Tracheal epithelial cell (primary cell): ENCODE data around the gene SLAMF9. TPM values are rescaled to one million over a fixed set of nuclear protein-coding genes. Genes with fewer than 3 reads are reported as not detected.

Experiments
- total RNA-seq: library from RNA; depleted of rRNA; stranded (reverse); fragments of >200 nt; gene quantifications from 2 replicates; pipeline ENCODE4 v1.2.1, GENCODE V29; 2014

Gene SLAMF9
- total RNA-seq: 5.5 and 12.1 TPM in 2 replicates

GRCh38 chr1:159953536-159954515, at the start of gene SLAMF9:
Gene SLAMF9, minus strand, starts transcription at chr1:159954237. Its CDS starts 100 bp downstream, at chr1:159954137.

GRCh38 chr1:159945483-159946241, 8.4 kb downstream of the SLAMF9 start, which contains the start of gene IGSF9:
Gene IGSF9, minus strand, starts transcription at chr1:159945613. Its CDS starts 2,159 bp downstream, at chr1:159943454.

GRCh38 chr1:159924791-159925718, 29.0 kb downstream of the SLAMF9 start, which contains the start of gene TAGLN2:
Gene TAGLN2, minus strand, starts transcription at chr1:159925507. Its CDS starts 4,998 bp downstream, at chr1:159920509.

Other genes with a start within 250 kb of the SLAMF9 start
- not detected in 2 replicates for gene CRP, start 239.6 kb downstream of the SLAMF9 start, total RNA-seq
- gene DUSP23, start 173.3 kb downstream of the SLAMF9 start, total RNA-seq: 78.2 and 107 TPM in 2 replicates
- gene FCRL6, start 151.9 kb downstream of the SLAMF9 start, total RNA-seq: not detected in 2 replicates
- 0.24 TPM in 1 of 2 replicates, not detected in the other for gene SLAMF8, start 127.4 kb downstream of the SLAMF9 start, total RNA-seq
- gene VSIG8, start 91.6 kb downstream of the SLAMF9 start, total RNA-seq: under 0.01 TPM in 1 of 2 replicates, not detected in the other
- 0.24 and 0.64 TPM in 2 replicates for gene CFAP45, start 54.1 kb downstream of the SLAMF9 start, total RNA-seq
- 262 and 368 TPM in 2 replicates for gene TAGLN2, start 28.7 kb downstream of the SLAMF9 start, total RNA-seq
- gene IGSF9, start 8.6 kb downstream of the SLAMF9 start, total RNA-seq: 8.0 and 8.7 TPM in 2 replicates
- 1.4 and 1.9 TPM in 2 replicates for gene PIGM, start 77.8 kb upstream of the SLAMF9 start, total RNA-seq
- gene KCNJ10, start 115.9 kb upstream of the SLAMF9 start, total RNA-seq: not detected in 2 replicates
- under 0.01 and 0.21 TPM in 2 replicates for gene KCNJ9, start 127.3 kb upstream of the SLAMF9 start, total RNA-seq
- 61.0 and 85.5 TPM in 2 replicates for gene IGSF8, start 144.4 kb upstream of the SLAMF9 start, total RNA-seq
- gene ATP1A2, start 161.5 kb upstream of the SLAMF9 start, total RNA-seq: not detected in 2 replicates
- not detected in 2 replicates for gene ATP1A4, start 197.4 kb upstream of the SLAMF9 start, total RNA-seq
- gene CASQ1, start 236.3 kb upstream of the SLAMF9 start, total RNA-seq: not detected in 2 replicates